Body of pancreas (tissue), 4 donors: ENCODE results near the gene RIMS3.

Source experiments
- CTCF ChIP-seq, 7 experiments: fragments of 450-650 bp in 4 of 7; fragments of 200-600 bp in 3 of 7; sonication (generic) in 3 of 7; IDR thresholded peaks; one replicate each; pipeline ENCODE4 v1.5.1; 2016 to 2019; ENCODE audit warnings: antibody characterized with exemption in 7 of 7
- POLR2A ChIP-seq, 3 donors: fragments of 450-650 bp; IDR thresholded peaks; one replicate each; pipeline ENCODE4 v1.6.1; 2016; ENCODE audit warnings: antibody characterized with exemption in 3 of 3, mild to moderate bottlenecking in 2 of 3

DNA sequence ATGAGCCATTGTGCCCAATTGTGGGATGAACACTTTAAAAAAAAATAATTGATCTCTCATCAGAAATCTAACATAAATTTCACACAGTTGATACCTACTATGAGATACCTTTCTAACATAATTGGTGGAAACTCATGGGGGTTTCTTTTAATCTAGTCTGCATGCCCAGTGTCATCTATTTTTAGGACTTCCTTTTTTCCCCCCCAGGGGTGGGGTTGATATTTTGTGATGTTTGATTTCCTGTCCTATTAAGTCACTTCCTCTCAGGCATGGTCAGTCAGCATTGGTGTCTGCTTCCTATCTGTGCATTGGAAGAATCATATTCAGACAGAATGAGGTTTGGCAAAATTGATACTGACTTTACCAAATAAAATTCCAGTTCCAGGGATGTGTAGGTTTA is 47.5 kb upstream of the RIMS3 start:
- no peak for TF ChIP-seq CTCF (IDR thresholded peaks at IDR 0.05)
- no peak for TF ChIP-seq POLR2A (IDR thresholded peaks at IDR 0.05)
